ENCODE results near the gene PPARD.

DNA sequence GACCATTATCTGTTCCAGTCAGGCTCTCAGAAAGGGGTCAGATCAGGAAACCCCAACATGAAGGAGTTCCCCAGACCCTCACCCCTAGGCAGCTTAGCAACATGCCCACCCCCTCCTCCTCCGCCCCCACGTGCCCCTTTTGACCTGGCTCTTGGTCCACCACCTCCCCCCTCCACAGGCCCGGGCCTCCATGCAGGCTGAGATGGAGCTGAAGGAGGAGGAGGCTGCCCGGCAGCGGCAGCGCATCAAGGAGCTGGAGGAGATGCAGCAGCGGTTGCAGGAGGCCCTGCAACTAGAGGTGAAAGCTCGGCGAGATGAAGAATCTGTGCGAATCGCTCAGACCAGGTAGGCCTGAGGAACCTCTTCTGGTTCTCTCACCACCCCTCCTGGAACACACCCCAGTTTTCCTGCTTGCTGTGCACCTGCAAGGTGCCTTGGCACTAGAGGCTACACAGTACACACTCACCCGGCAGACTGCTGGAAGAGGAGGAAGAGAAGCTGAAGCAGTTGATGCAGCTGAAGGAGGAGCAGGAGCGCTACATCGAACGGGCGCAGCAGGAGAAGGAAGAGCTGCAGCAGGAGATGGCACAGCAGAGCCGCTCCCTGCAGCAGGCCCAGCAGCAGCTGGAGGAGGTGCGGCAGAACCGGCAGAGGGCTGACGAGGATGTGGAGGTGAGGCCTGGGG lies 22.9 kb upstream of the PPARD start:
- TF ChIP-seq CTCF (IDR thresholded peaks at IDR 0.05) (no peak), EP300 (IDR thresholded peaks at IDR 0.05) (no peak), POLR2AphosphoS5 (IDR thresholded peaks at IDR 0.05) (no peak)
